Spinal cord (tissue), 10 donors: ENCODE data around the gene C1QTNF12. TPM values are rescaled to one million over a fixed set of nuclear protein-coding genes. Genes with fewer than 3 reads are reported as not detected.

Source experiments
- DNase-seq, 6 donors: peaks; one replicate each; pipeline versions ENCODE4 v3.0.0 to v3.0.0-alpha.2; 2013 to 2015; ENCODE audit warnings: low spot score in 6 of 6, low read depth in 4 of 6
- H3K27ac ChIP-seq: one replicate; pipeline ENCODE4 v1.5.1; 2013; ENCODE audit warnings: low read depth, low read length, control low read depth
- H3K27me3 ChIP-seq: one replicate; pipeline ENCODE4 v1.6.1; 2013; ENCODE audit warnings: low read length; ENCODE audit not compliant: control insufficient read depth, insufficient read depth
- H3K36me3 ChIP-seq: one replicate; pipeline ENCODE4 v1.6.1; 2013; ENCODE audit warnings: low read length; ENCODE audit not compliant: control insufficient read depth, insufficient read depth
- H3K4me1 ChIP-seq: one replicate; pipeline ENCODE4 v1.6.1; 2013; ENCODE audit warnings: low read length; ENCODE audit not compliant: control insufficient read depth, insufficient read depth
- H3K4me3 ChIP-seq: one replicate; pipeline ENCODE4 v1.5.1; 2013; ENCODE audit warnings: low read depth, low read length, control low read depth
- H3K9me3 ChIP-seq: one replicate; pipeline ENCODE4 v1.6.1; 2013; ENCODE audit warnings: low read length; ENCODE audit not compliant: control insufficient read depth, insufficient read depth
- WGBS: methylation state at CpG from one replicate; pipeline ENCODE4 v1.1.5; 2013; ENCODE audit warnings: missing lambda C conversion rate; ENCODE audit not compliant: insufficient coverage; 5-methylcytosine and 5-hydroxymethylcytosine counted together
- polyA plus RNA-seq, 2 donors: library from polyadenylated mRNA; unstranded; fragments of 120-200 nt; gene quantifications; one replicate each; pipeline ENCODE4 v1.2.1, GENCODE V29; 2013; ENCODE audit not compliant: insufficient read length in 2 of 2
- total RNA-seq, 2 donors: library from RNA; depleted of rRNA in 1 of 2; stranded (reverse); fragments of 120-200 nt in 1 of 2; fragments of >200 nt in 1 of 2; gene quantifications; one replicate each; pipeline versions ENCODE4 v1.2.3 to v1.2.4, GENCODE V29; 2013 to 2014
- donor health status: healthy.

Gene C1QTNF12
- total and polyA plus RNA-seq, 4 donors = 1.4 to 10.4 (median 4.2) TPM

GRCh38 chr1:1242461-1243265 lies 3.9 kb downstream of the C1QTNF12 start:
- peaks cover 35% of the 10 kb centered on the region for H3K36me3 ChIP-seq
- DNase-seq = no peak
- WGBS = 82% methylated on average over 35 of the region's 41 CpGs
- no peak overlapping the region for H3K27ac ChIP-seq
- H3K27me3 ChIP-seq = peaks cover 53% of the 10 kb centered on the region
- no peak overlapping the region for H3K4me3 ChIP-seq
- H3K9me3 ChIP-seq = no peaks in the 10 kb centered on the region
- peaks cover 33% of the 10 kb centered on the region for H3K4me1 ChIP-seq

DNA sequence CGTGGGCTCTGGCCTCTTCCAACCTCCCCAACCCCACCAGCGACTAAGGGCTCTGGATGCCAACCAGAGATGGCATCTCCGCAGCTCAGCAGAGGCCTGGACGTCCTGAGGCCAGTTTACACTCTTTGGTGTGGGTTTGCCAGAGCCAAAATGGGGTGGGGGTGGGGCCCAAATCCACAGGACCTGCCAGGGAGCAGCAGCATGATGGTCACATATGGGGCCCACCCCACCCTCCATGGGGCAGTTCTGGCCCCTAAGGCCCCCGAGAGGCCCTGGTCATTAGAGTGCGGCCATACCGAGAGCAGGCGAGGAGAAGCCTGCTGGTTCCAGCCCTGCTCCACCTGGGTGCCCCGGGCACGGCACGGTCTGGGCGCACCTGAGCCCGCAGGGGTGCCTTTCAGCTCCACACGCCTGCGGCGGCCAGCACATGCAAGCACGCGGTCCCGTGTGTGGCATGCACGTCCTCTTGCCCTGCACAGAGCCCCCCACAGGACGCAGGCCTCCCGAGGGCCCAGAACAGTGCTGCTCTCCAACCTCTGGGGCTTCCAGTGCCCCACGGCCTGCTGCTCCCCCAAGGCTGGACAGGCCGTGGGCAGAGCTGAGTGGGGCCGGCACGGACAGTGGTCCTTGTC lies 4.8 kb downstream of the C1QTNF12 start:
- Histone ChIP-seq H3K27ac (no peak overlapping the region), H3K36me3 (peaks cover 38% of the 10 kb centered on the region), H3K4me3 (no peak overlapping the region), H3K9me3 (no peaks in the 10 kb centered on the region), H3K27me3 (peaks cover 43% of the 10 kb centered on the region), H3K4me1 (peaks cover 42% of the 10 kb centered on the region)
- no peak for DNase-seq
- WGBS = 82% methylated on average over 22 of the region's 26 CpGs

- no peak overlapping the region for H3K4me3 ChIP-seq
- DNase-seq = no peak
- H3K27me3 ChIP-seq = peaks cover 40% of the 10 kb centered on the region
- H3K9me3 ChIP-seq = no peaks in the 10 kb centered on the region
- peaks cover 42% of the 10 kb centered on the region for H3K4me1 ChIP-seq
- 73% methylated on average over 21 of the region's 23 CpGs for WGBS
- H3K36me3 ChIP-seq = peaks cover 45% of the 10 kb centered on the region
- H3K27ac ChIP-seq = no peak overlapping the region
Measured at GRCh38 chr1:1240822-1241587, 5.5 kb downstream of the C1QTNF12 start.

DNA sequence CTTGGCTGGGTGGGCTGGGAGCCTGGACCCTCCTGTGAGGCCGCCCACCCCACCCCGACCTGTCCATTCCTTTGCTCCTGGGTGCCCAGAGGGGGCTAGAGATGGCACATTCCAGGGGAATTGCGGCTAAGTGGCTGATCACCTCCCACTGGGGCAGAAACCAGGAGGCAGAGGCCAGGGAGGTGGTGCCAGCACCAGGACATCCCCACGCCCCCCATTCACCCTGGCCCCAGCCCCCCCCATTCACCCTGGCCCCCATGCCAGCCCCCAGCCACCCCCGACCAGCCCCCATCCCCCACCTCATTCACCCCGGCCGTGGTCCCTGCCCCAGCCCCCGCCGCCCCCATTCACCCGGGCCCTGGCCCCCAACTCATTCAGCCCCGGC lies 6.2 kb downstream of the C1QTNF12 start:
- peaks cover 42% of the 10 kb centered on the region for H3K4me1 ChIP-seq
- H3K9me3 ChIP-seq = no peaks in the 10 kb centered on the region
- DNase-seq = no peak
- H3K27me3 ChIP-seq = peaks cover 33% of the 10 kb centered on the region
- H3K36me3 ChIP-seq = peaks cover 47% of the 10 kb centered on the region
- no peak overlapping the region for H3K27ac ChIP-seq
- 60% methylated on average over 1 of the region's 11 CpGs for WGBS
- no peak overlapping the region for H3K4me3 ChIP-seq

GRCh38 chr1:1239614-1240347 lies 6.7 kb downstream of the C1QTNF12 start:
- WGBS = 31% methylated on average over 28 of the region's 30 CpGs
- peaks cover 42% of the 10 kb centered on the region for H3K4me1 ChIP-seq
- no peak overlapping the region for H3K27ac ChIP-seq
- DNase-seq = no peak
- no peaks in the 10 kb centered on the region for H3K9me3 ChIP-seq
- H3K4me3 ChIP-seq = no peak overlapping the region
- H3K36me3 ChIP-seq = peaks cover 53% of the 10 kb centered on the region
- H3K27me3 ChIP-seq = peaks cover 31% of the 10 kb centered on the region

- Histone ChIP-seq H3K9me3 (no peaks in the 10 kb centered on the region), H3K27ac (no peak overlapping the region), H3K4me1 (peaks cover 42% of the 10 kb centered on the region), H3K4me3 (no peak overlapping the region), H3K27me3 (peaks cover 30% of the 10 kb centered on the region), H3K36me3 (peaks cover 58% of the 10 kb centered on the region)
- no peak for DNase-seq
- 71% methylated on average over 15 of the region's 15 CpGs for WGBS
Measured at GRCh38 chr1:1239227-1239613, 7.3 kb downstream of the C1QTNF12 start.

GRCh38 chr1:1238702-1239178 lies 7.8 kb downstream of the C1QTNF12 start:
- H3K4me3 ChIP-seq = no peak overlapping the region
- H3K27ac ChIP-seq = no peak overlapping the region
- H3K27me3 ChIP-seq = peaks cover 29% of the 10 kb centered on the region
- H3K36me3 ChIP-seq = peaks cover 63% of the 10 kb centered on the region
- H3K9me3 ChIP-seq = no peaks in the 10 kb centered on the region
- H3K4me1 ChIP-seq = peaks cover 42% of the 10 kb centered on the region
- WGBS = 65% methylated on average over 19 of the region's 19 CpGs
- DNase-seq = no peak

DNA sequence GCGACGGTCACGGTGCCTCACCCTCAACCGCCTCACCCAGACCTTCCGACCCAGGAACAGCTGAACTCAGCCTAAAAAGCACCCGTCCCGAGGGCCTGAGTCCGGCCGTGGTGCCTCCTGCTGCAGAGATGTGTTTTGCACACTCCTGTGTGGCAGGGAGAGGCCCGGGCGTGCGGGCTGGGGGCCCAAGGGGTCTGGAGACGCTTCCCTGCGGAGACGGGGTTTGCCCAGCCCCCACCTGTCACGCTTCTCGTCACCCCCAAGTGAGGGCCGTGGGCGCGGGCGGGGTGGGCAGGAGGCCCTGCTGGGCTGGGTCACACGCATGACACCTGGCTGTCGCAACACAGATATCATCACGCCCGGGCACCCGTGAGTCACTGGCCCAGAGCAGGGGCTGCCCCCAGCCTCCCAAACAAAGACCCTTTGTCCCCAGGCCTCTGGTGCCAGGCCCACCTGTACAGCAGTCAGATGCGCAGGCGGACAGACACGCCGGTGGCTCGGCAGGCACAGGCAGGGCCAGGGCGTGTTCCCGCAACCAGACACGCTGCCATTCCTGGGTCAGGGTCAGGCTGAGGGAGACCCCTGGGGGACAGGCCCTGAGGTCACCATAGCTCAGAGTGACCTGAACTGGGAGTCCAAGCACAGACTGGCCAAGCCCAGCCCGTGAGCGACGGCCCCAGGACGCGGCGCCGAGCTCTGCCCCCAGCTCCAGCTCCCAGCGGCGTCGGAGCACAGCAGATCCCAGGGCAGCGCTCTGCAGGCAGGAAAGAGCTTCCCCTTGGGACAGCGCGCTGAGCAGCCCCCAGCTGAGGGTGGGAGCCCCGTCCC lies 8.4 kb downstream of the C1QTNF12 start:
- H3K27me3 ChIP-seq = peaks cover 29% of the 10 kb centered on the region
- H3K4me1 ChIP-seq = peaks cover 42% of the 10 kb centered on the region
- 45% methylated on average over 48 of the region's 48 CpGs for WGBS
- no peaks in the 10 kb centered on the region for H3K9me3 ChIP-seq
- H3K36me3 ChIP-seq = peaks cover 62% of the 10 kb centered on the region
- no peak overlapping the region for H3K4me3 ChIP-seq
- DNase-seq = no peak
- H3K27ac ChIP-seq = no peak overlapping the region
